Ovary (tissue), 3 donors: ENCODE measurements around the gene MYH2.

Source experiments
- EP300 ChIP-seq: sonication (generic); formaldehyde crosslinking; IDR thresholded peaks from one replicate; pipeline ENCODE4 v1.6.1; 2017; ENCODE audit warnings: antibody characterized with exemption
- POLR2A ChIP-seq: fragments of 450-650 bp; IDR thresholded peaks from one replicate; pipeline ENCODE4 v1.6.1; 2017; ENCODE audit warnings: antibody characterized with exemption, mild to moderate bottlenecking, moderate library complexity
- TF ChIP-seq, protein P1 (sequence below), 3 donors: fragments of 450-650 bp in 2 of 3; fragments of 200-600 bp in 1 of 3; IDR thresholded peaks; one replicate each; pipeline versions ENCODE4 v1.5.1 to v1.8.0; 2016 to 2022; ENCODE audit warnings: antibody characterized with exemption in 3 of 3, mild to moderate bottlenecking in 1 of 3
- donor health status: DM: no; HTN: no; CAD: no.

- TF ChIP-seq, protein P1, sequence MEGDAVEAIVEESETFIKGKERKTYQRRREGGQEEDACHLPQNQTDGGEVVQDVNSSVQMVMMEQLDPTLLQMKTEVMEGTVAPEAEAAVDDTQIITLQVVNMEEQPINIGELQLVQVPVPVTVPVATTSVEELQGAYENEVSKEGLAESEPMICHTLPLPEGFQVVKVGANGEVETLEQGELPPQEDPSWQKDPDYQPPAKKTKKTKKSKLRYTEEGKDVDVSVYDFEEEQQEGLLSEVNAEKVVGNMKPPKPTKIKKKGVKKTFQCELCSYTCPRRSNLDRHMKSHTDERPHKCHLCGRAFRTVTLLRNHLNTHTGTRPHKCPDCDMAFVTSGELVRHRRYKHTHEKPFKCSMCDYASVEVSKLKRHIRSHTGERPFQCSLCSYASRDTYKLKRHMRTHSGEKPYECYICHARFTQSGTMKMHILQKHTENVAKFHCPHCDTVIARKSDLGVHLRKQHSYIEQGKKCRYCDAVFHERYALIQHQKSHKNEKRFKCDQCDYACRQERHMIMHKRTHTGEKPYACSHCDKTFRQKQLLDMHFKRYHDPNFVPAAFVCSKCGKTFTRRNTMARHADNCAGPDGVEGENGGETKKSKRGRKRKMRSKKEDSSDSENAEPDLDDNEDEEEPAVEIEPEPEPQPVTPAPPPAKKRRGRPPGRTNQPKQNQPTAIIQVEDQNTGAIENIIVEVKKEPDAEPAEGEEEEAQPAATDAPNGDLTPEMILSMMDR (IDR thresholded peaks at IDR 0.05): no peak
- no peak for TF ChIP-seq POLR2A
- no peak for TF ChIP-seq EP300
Observed at GRCh38 chr17:10477701-10478100, 71.8 kb downstream of the MYH2 start.
